ENCODE data around the gene THSD4.

DNA sequence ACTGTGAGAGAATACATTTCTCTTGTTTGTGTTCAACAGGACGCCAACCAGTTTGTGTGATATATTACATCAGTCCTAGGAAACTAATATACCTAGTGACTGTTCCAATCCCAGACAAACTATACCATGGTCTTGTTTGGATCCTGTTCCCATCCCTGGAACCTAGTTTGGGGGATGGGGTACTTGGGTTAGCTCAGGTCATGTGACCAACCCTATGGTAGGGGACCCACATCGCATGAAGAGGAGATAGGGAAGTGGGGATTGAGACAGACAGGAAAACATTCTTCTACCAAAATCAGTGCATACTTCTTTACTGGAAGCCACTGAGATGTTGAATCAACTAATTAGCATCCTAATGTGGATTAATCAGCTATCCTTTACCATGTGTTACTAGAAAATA is 146.1 kb downstream of the THSD4 start:
- TF ChIP-seq, protein P1, sequence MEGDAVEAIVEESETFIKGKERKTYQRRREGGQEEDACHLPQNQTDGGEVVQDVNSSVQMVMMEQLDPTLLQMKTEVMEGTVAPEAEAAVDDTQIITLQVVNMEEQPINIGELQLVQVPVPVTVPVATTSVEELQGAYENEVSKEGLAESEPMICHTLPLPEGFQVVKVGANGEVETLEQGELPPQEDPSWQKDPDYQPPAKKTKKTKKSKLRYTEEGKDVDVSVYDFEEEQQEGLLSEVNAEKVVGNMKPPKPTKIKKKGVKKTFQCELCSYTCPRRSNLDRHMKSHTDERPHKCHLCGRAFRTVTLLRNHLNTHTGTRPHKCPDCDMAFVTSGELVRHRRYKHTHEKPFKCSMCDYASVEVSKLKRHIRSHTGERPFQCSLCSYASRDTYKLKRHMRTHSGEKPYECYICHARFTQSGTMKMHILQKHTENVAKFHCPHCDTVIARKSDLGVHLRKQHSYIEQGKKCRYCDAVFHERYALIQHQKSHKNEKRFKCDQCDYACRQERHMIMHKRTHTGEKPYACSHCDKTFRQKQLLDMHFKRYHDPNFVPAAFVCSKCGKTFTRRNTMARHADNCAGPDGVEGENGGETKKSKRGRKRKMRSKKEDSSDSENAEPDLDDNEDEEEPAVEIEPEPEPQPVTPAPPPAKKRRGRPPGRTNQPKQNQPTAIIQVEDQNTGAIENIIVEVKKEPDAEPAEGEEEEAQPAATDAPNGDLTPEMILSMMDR (conservative IDR thresholded peaks at IDR 0.05; ENCODE audit: low read length) = no peak
- no peak for TF ChIP-seq EZH2phosphoT487 (IDR thresholded peaks at IDR 0.05; ENCODE audit: borderline replicate concordance, low read depth, low read length)
